Activated B cell treated with CpG ODN at 0.5 μM for 24 hours (primary cell): ENCODE results near the gene ZNF787. TPM values are rescaled to one million over a fixed set of nuclear protein-coding genes. Genes with fewer than 3 reads are reported as not detected.

Experiments
- ATAC-seq: fragments of 200-7000 bp; cut with Tn5 transposase; one replicate; pipeline ENCODE4 v1.10.0; 2021; ENCODE audit warnings: low read depth, mild to moderate bottlenecking, moderate library complexity
- CTCF ChIA-PET: fragments of 350-600 bp; sonication (Branson Sonifier 250); formaldehyde crosslinking; loops from one replicate; lab custom pipeline; 2021; ENCODE audit warnings: antibody characterized with exemption; lab: Charles Lee
- POLR2A ChIA-PET: fragments of 350-600 bp; sonication (Branson Sonifier 250); formaldehyde crosslinking; loops from one replicate; lab custom pipeline; 2021; ENCODE audit warnings: antibody characterized with exemption; lab: Charles Lee
- DNase-seq: peaks from one replicate; pipeline ENCODE4 v3.0.0; 2022
- H3K27ac Mint-ChIP-seq: one replicate; pipeline ENCODE4 v1.8.0; 2020; ENCODE audit warnings: mixed read lengths
- H3K27me3 Mint-ChIP-seq: one replicate; pipeline ENCODE4 v1.8.0; 2021; ENCODE audit warnings: mixed read lengths
- H3K36me3 Mint-ChIP-seq: one replicate; pipeline ENCODE4 v1.8.0; 2021; ENCODE audit warnings: low read depth, mixed read lengths
- H3K4me1 Mint-ChIP-seq: one replicate; pipeline ENCODE4 v1.8.0; 2021; ENCODE audit warnings: mixed read lengths
- H3K4me3 Mint-ChIP-seq: one replicate; pipeline ENCODE4 v1.8.0; 2020; ENCODE audit warnings: mild to moderate bottlenecking, mixed read lengths
- H3K9me3 Mint-ChIP-seq: one replicate; pipeline ENCODE4 v1.8.0; 2020; ENCODE audit warnings: mixed read lengths
- CTCF ChIP-seq: fragments of 200-600 bp; IDR thresholded peaks from one replicate; pipeline ENCODE4 v1.8.0; 2022; ENCODE audit warnings: antibody characterized with exemption, mild to moderate bottlenecking
- intact Hi-C: fragments of 100-400 bp; cut with micrococcal nuclease; formaldehyde crosslinking; loops from one replicate; pipeline ENCODE4 v1.15.1; 2024
- total RNA-seq: library from RNA; stranded (reverse); gene quantifications from 2 replicates; pipeline ENCODE4 v1.2.3, GENCODE V29; 2022

ZNF787 gene
- total RNA-seq, 1 donor from 2014 or later: 42.3 TPM

GRCh38 chr19:56162258-56162657, 41.2 kb upstream of the ZNF787 start:
- DNase-seq (no peak), ATAC-seq (no peak)
- CTCF ChIA-PET: interaction anchor here (1.0 kb wide), 1 partner anchor 96 kb away, joined by 3 read pairs; no protein-coding TSS in a partner anchor
- intact Hi-C loops: no loop called here
- Mint-ChIP-seq H3K9me3 (no peaks in the 10 kb centered on the region), H3K4me1 (peaks cover 3% of the 10 kb centered on the region), H3K36me3 (peaks cover 24% of the 10 kb centered on the region), H3K4me3 (no peak overlapping the region), H3K27ac (no peak overlapping the region), H3K27me3 (peaks cover 2% of the 10 kb centered on the region)
- no peak for TF ChIP-seq CTCF
- POLR2A ChIA-PET: no interaction called here

- no peak for ATAC-seq
- H3K27me3 Mint-ChIP-seq: peaks cover 2% of the 10 kb centered on the region
- no peaks in the 10 kb centered on the region for H3K9me3 Mint-ChIP-seq
- no peak overlapping the region for H3K27ac Mint-ChIP-seq
- ChIA-PET CTCF (no interaction called here), POLR2A (no interaction called here)
- TF ChIP-seq CTCF: no peak
- DNase-seq: no peak
- H3K4me3 Mint-ChIP-seq: no peak overlapping the region
- H3K36me3 Mint-ChIP-seq: peaks cover 27% of the 10 kb centered on the region
- H3K4me1 Mint-ChIP-seq: peaks cover 3% of the 10 kb centered on the region
- intact Hi-C loops: no loop called here
Observed at GRCh38 chr19:56161534-56161933, 40.4 kb upstream of the ZNF787 start.

- peaks cover 44% of the 10 kb centered on the region for H3K36me3 Mint-ChIP-seq
- no peak overlapping the region for H3K27ac Mint-ChIP-seq
- H3K4me1 Mint-ChIP-seq: peaks cover 3% of the 10 kb centered on the region
- no peak for TF ChIP-seq CTCF
- H3K4me3 Mint-ChIP-seq: no peak overlapping the region
- no peaks in the 10 kb centered on the region for H3K27me3 Mint-ChIP-seq
- intact Hi-C loops: no loop called here
- H3K9me3 Mint-ChIP-seq: no peaks in the 10 kb centered on the region
- DNase-seq: no peak
- ChIA-PET CTCF (no interaction called here), POLR2A (no interaction called here)
- ATAC-seq: no peak
Observed at GRCh38 chr19:56159622-56160271, 38.7 kb upstream of the ZNF787 start.

- Mint-ChIP-seq H3K27ac (no peak overlapping the region), H3K9me3 (no peaks in the 10 kb centered on the region), H3K4me1 (peaks cover 3% of the 10 kb centered on the region), H3K4me3 (no peak overlapping the region), H3K27me3 (no peaks in the 10 kb centered on the region), H3K36me3 (peaks cover 46% of the 10 kb centered on the region)
- TF ChIP-seq CTCF: no peak
- ATAC-seq (no peak), DNase-seq (no peak)
- ChIA-PET POLR2A (no interaction called here), CTCF (no interaction called here)
- intact Hi-C loops: no loop called here
Observed at GRCh38 chr19:56159009-56159559, 38.0 kb upstream of the ZNF787 start.

- Mint-ChIP-seq H3K27ac (no peak overlapping the region), H3K4me3 (no peak overlapping the region), H3K4me1 (peaks cover 3% of the 10 kb centered on the region), H3K27me3 (no peaks in the 10 kb centered on the region), H3K9me3 (no peaks in the 10 kb centered on the region), H3K36me3 (peaks cover 54% of the 10 kb centered on the region)
- no peak for DNase-seq
- no peak for TF ChIP-seq CTCF
- no peak for ATAC-seq
- POLR2A ChIA-PET: no interaction called here
- CTCF ChIA-PET: no interaction called here
- intact Hi-C loops: no loop called here
Observed at GRCh38 chr19:56158170-56158757, 37.2 kb upstream of the ZNF787 start.
